WTC11 (cell line): ENCODE measurements around the gene STYK1. TPM values are rescaled to one million over a fixed set of nuclear protein-coding genes. Genes with fewer than 3 reads are reported as not detected.

ENCODE experiments used
- ATAC-seq: fragments of 200-7000 bp; cut with Tn5 transposase; 2 replicates; pipeline ENCODE4 v1.10.0; 2021; ENCODE audit warnings: mild to moderate bottlenecking, moderate library complexity
- CTCF ChIA-PET: fragments of 300-600 bp; sonication (Branson Sonifier 250); formaldehyde crosslinking; loops from one replicate; lab custom pipeline; 2021; ENCODE audit warnings: antibody characterized with exemption; lab: Charles Lee
- POLR2A ChIA-PET: fragments of 350-600 bp; sonication (Branson Sonifier 250); formaldehyde crosslinking; loops from one replicate; lab custom pipeline; 2021; ENCODE audit warnings: antibody characterized with exemption; lab: Charles Lee
- DNase-seq: peaks from one replicate; pipeline ENCODE4 v3.0.0; 2021; ENCODE audit warnings: low spot score
- H3K27ac Mint-ChIP-seq: 2 replicates; pipeline ENCODE4 v1.8.0; 2021; ENCODE audit warnings: mixed read lengths
- H3K27me3 Mint-ChIP-seq: 2 replicates; pipeline ENCODE4 v1.8.0; 2021; ENCODE audit warnings: low read depth, mild to moderate bottlenecking, moderate library complexity, mixed read lengths
- H3K36me3 Mint-ChIP-seq: 2 replicates; pipeline ENCODE4 v1.8.0; 2021; ENCODE audit warnings: mixed read lengths
- H3K4me1 Mint-ChIP-seq: 2 replicates; pipeline ENCODE4 v1.8.0; 2022; ENCODE audit warnings: mixed read lengths
- H3K4me3 Mint-ChIP-seq: 2 replicates; pipeline ENCODE4 v1.8.0; 2021; ENCODE audit warnings: mild to moderate bottlenecking, moderate library complexity, mixed read lengths
- H3K9me3 Mint-ChIP-seq: 2 replicates; pipeline ENCODE4 v1.8.0; 2021; ENCODE audit warnings: mixed read lengths
- ATF6 ChIP-seq: sonication (generic); formaldehyde crosslinking; IDR thresholded peaks from 2 replicates; pipeline ENCODE4 v1.8.1; 2023; ENCODE audit warnings: mild to moderate bottlenecking, missing genetic modification reagents
- ETV6 ChIP-seq: sonication (generic); formaldehyde crosslinking; IDR thresholded peaks from 2 replicates; pipeline ENCODE4 v1.8.1; 2022; ENCODE audit warnings: mild to moderate bottlenecking, missing genetic modification reagents
- FOXJ3 ChIP-seq: sonication (generic); formaldehyde crosslinking; IDR thresholded peaks from 2 replicates; pipeline ENCODE4 v1.9.0; 2021; ENCODE audit warnings: missing genetic modification reagents, mild to moderate bottlenecking, borderline replicate concordance
- FOXK1 ChIP-seq: sonication (generic); formaldehyde crosslinking; IDR thresholded peaks from 2 replicates; pipeline ENCODE4 v1.8.0; 2022; ENCODE audit warnings: mild to moderate bottlenecking, moderate library complexity, missing genetic modification reagents
- GABPB1 ChIP-seq: sonication (generic); formaldehyde crosslinking; IDR thresholded peaks from 2 replicates; pipeline ENCODE4 v1.8.1; 2023; ENCODE audit warnings: mild to moderate bottlenecking, missing genetic modification reagents
- HMGXB4 ChIP-seq: sonication (generic); formaldehyde crosslinking; IDR thresholded peaks from 2 replicates; pipeline ENCODE4 v1.8.1; 2023; ENCODE audit warnings: mild to moderate bottlenecking, moderate library complexity, missing genetic modification reagents
- IRF2 ChIP-seq: sonication (generic); formaldehyde crosslinking; IDR thresholded peaks from 2 replicates; pipeline ENCODE4 v1.8.0; 2022; ENCODE audit warnings: low read depth, missing genetic modification reagents, borderline replicate concordance
- JUN ChIP-seq: sonication (generic); formaldehyde crosslinking; IDR thresholded peaks from 2 replicates; pipeline ENCODE4 v1.8.0; 2023; ENCODE audit warnings: mild to moderate bottlenecking, missing genetic modification reagents
- MYBL2 ChIP-seq: sonication (generic); formaldehyde crosslinking; IDR thresholded peaks from 2 replicates; pipeline ENCODE4 v1.8.1; 2023; ENCODE audit warnings: mild to moderate bottlenecking, moderate library complexity, missing genetic modification reagents
- NFE2L1 ChIP-seq: sonication (generic); formaldehyde crosslinking; IDR thresholded peaks from 2 replicates; pipeline ENCODE4 v1.8.1; 2023; ENCODE audit warnings: missing genetic modification reagents
- NFYB ChIP-seq: sonication (generic); formaldehyde crosslinking; conservative IDR thresholded peaks from 2 replicates; pipeline ENCODE4 v1.8.0; 2022; ENCODE audit warnings: low read depth, missing genetic modification reagents
- PRDM15 ChIP-seq: sonication (generic); formaldehyde crosslinking; IDR thresholded peaks from 2 replicates; pipeline ENCODE4 v1.8.0; 2022; ENCODE audit warnings: missing genetic modification reagents
- SMAD3 ChIP-seq: sonication (generic); formaldehyde crosslinking; IDR thresholded peaks from 2 replicates; pipeline ENCODE4 v1.8.0; 2022; ENCODE audit warnings: missing genetic modification reagents, mild to moderate bottlenecking, borderline replicate concordance
- STAT6 ChIP-seq: sonication (generic); formaldehyde crosslinking; conservative IDR thresholded peaks from 2 replicates; pipeline ENCODE4 v1.8.1; 2023; ENCODE audit warnings: mild to moderate bottlenecking, low read depth, missing genetic modification reagents, moderate library complexity
- TP53 ChIP-seq: sonication (generic); formaldehyde crosslinking; IDR thresholded peaks from 2 replicates; pipeline ENCODE4 v1.8.1; 2023; ENCODE audit warnings: mild to moderate bottlenecking, missing genetic modification reagents
- ZNF263 ChIP-seq: sonication (generic); formaldehyde crosslinking; IDR thresholded peaks from 2 replicates; pipeline ENCODE4 v1.8.1; 2022; ENCODE audit warnings: low read depth, mild to moderate bottlenecking, moderate library complexity, missing genetic modification reagents
- ZNF281 ChIP-seq: sonication (generic); formaldehyde crosslinking; IDR thresholded peaks from 2 replicates; pipeline ENCODE4 v1.8.0; 2023; ENCODE audit warnings: mild to moderate bottlenecking, missing genetic modification reagents
- ZNF532 ChIP-seq: fragments of 250-450 bp; sonication (Bioruptor Pico); IDR thresholded peaks from 2 replicates; pipeline ENCODE4 v1.9.0; 2021; ENCODE audit warnings: mild to moderate bottlenecking, borderline replicate concordance
- ZSCAN18 ChIP-seq: fragments of 250-450 bp; sonication (Bioruptor Pico); IDR thresholded peaks from 2 replicates; pipeline ENCODE4 v2.1.2; 2022; ENCODE audit warnings: mild to moderate bottlenecking, moderate library complexity
- total RNA-seq: library from RNA; stranded (reverse); gene quantifications from 3 replicates; pipeline ENCODE4 v1.2.3, GENCODE V29; 2021

STYK1 gene
- total RNA-seq, 1 experiment from 2014 or later = 1.6 TPM

GRCh38 chr12:10668526-10668925 is 5.3 kb downstream of the STYK1 start:
- POLR2A ChIA-PET = interaction anchor here (0.6 kb wide), 1 partner anchor 217 kb away, joined by 4 read pairs; no protein-coding TSS in a partner anchor
- DNase-seq (no peak), ATAC-seq (no peak)
- no peaks in the 10 kb centered on the region for H3K27me3 Mint-ChIP-seq
- no peak overlapping the region for H3K4me3 Mint-ChIP-seq
- no peak overlapping the region for H3K27ac Mint-ChIP-seq
- H3K36me3 Mint-ChIP-seq = no peaks in the 10 kb centered on the region
- peaks cover 3% of the 10 kb centered on the region; the same call in 1 of the 2 replicates for H3K9me3 Mint-ChIP-seq
- H3K4me1 Mint-ChIP-seq = peaks cover 8% of the 10 kb centered on the region
- CTCF ChIA-PET = no interaction called here
- TF ChIP-seq TP53 (CRISPR knock-in tag) = no peak
- no peak for TF ChIP-seq ETV6 (CRISPR knock-in tag)
- no peak for TF ChIP-seq NFYB
- no peak for TF ChIP-seq ZSCAN18 (CRISPR knock-in tag)
- TF ChIP-seq ATF6 (CRISPR knock-in tag) = no peak
- TF ChIP-seq HMGXB4 (CRISPR knock-in tag) = no peak
- no peak for TF ChIP-seq STAT6 (CRISPR knock-in tag)
- no peak for TF ChIP-seq ZNF281 (CRISPR knock-in tag)
- TF ChIP-seq FOXJ3 (CRISPR knock-in tag) = no peak
- no peak for TF ChIP-seq PRDM15
- TF ChIP-seq MYBL2 (CRISPR knock-in tag) = no peak
- no peak for TF ChIP-seq GABPB1 (CRISPR knock-in tag)
- no peak for TF ChIP-seq IRF2
- no peak for TF ChIP-seq JUN (CRISPR knock-in tag)
- TF ChIP-seq SMAD3 = no peak
- no peak for TF ChIP-seq ZNF532
- TF ChIP-seq NFE2L1 (CRISPR knock-in tag) = no peak
- no peak for TF ChIP-seq FOXK1 (CRISPR knock-in tag)
- no peak for TF ChIP-seq ZNF263 (CRISPR knock-in tag)
- TF ChIP-seq, all 79 proteins: peak for 0
